Liver (tissue), 3 donors: Measurements from ENCODE around the gene DNAAF1.

ENCODE experiments used
- CTCF ChIP-seq: fragments of 150-350 bp; IDR thresholded peaks from 2 replicates; pipeline ENCODE4 v1.5.1; 2017; ENCODE audit warnings: improper control_type of control experiment, low read depth, low read length; ENCODE audit not compliant: missing input control
- GABPA ChIP-seq, 2 donors: IDR thresholded peaks in 1 of 2; conservative IDR thresholded peaks in 1 of 2; 2 replicates each; pipeline ENCODE4 v1.6.1; 2016; ENCODE audit warnings: antibody characterized with exemption in 2 of 2, mild to moderate bottlenecking in 1 of 2, moderate library complexity in 1 of 2
- HNF4A ChIP-seq, 2 donors: conservative IDR thresholded peaks; 2 replicates each; pipeline ENCODE4 v1.6.1; 2016; ENCODE audit warnings: antibody characterized with exemption in 2 of 2, mild to moderate bottlenecking in 2 of 2
- MAX ChIP-seq: IDR thresholded peaks from 2 replicates; pipeline ENCODE4 v1.6.1; 2016; ENCODE audit warnings: antibody characterized with exemption
- SP1 ChIP-seq: IDR thresholded peaks from 2 replicates; pipeline ENCODE4 v1.6.1; 2018; ENCODE audit warnings: antibody characterized with exemption, mild to moderate bottlenecking
- TAF1 ChIP-seq: conservative IDR thresholded peaks from 2 replicates; pipeline ENCODE4 v1.6.1; 2016; ENCODE audit warnings: antibody characterized with exemption, mild to moderate bottlenecking
- donor health status: healthy.
- donor health status: healthy.

- TF ChIP-seq MAX (no peak), SP1 (no peak), GABPA (IDR thresholded peaks at IDR 0.05 in 1 of 2, conservative IDR thresholded peaks at IDR 0.05 in 1 of 2) (no peak), CTCF (no peak), HNF4A (conservative IDR thresholded peaks at IDR 0.05) (no peak), TAF1 (no peak)
Observed at GRCh38 chr16:84155771-84156170, 10.7 kb downstream of the DNAAF1 start.
